Measurements from ENCODE around the gene NREP. TPM values are rescaled to one million over a fixed set of nuclear protein-coding genes. Genes with fewer than 3 reads are reported as not detected.
A peak's percentile ranks its signal among the peaks of the same experiment; 100 is the strongest.
"Not testable (repeated sequence)": the region's sequence is repeated elsewhere in the genome, so short reads cannot be mapped to it uniquely, and the experiment has no call there.

Gene NREP
- total RNA-seq, 1 donor from 2014 or later: 874 TPM

GRCh38 chr5:111728941-111729340, 28.1 kb downstream of the NREP start:
- no peaks in the 10 kb centered on the region for H3K27me3 Mint-ChIP-seq (ENCODE audit: unreplicated experiment)
- no peak overlapping the region for H3K4me3 Mint-ChIP-seq (ENCODE audit: unreplicated experiment)
- peaks cover 90% of the 10 kb centered on the region for H3K36me3 Mint-ChIP-seq (ENCODE audit: unreplicated experiment)
- no peaks in the 10 kb centered on the region for H3K9me3 Mint-ChIP-seq (ENCODE audit: unreplicated experiment)
- DNase-seq (ENCODE audit: extremely low spot score, unreplicated experiment): no peak
- peaks cover 30% of the 10 kb centered on the region for H3K4me1 Mint-ChIP-seq (ENCODE audit: unreplicated experiment)
- H3K27ac Mint-ChIP-seq (ENCODE audit: unreplicated experiment): peak overlapping the region; percentile 47
- no peak for TF ChIP-seq CTCF (IDR thresholded peaks at IDR 0.05)

- peaks cover 18% of the 10 kb centered on the region for H3K4me1 Mint-ChIP-seq (ENCODE audit: unreplicated experiment)
- no peak for DNase-seq (ENCODE audit: extremely low spot score, unreplicated experiment)
- no peaks in the 10 kb centered on the region for H3K9me3 Mint-ChIP-seq (ENCODE audit: unreplicated experiment)
- H3K27ac Mint-ChIP-seq (ENCODE audit: unreplicated experiment): no peak overlapping the region
- no peaks in the 10 kb centered on the region for H3K27me3 Mint-ChIP-seq (ENCODE audit: unreplicated experiment)
- no peak overlapping the region for H3K4me3 Mint-ChIP-seq (ENCODE audit: unreplicated experiment)
- peaks cover 74% of the 10 kb centered on the region for H3K36me3 Mint-ChIP-seq (ENCODE audit: unreplicated experiment)
- TF ChIP-seq CTCF (IDR thresholded peaks at IDR 0.05): no peak
Observed at GRCh38 chr5:111726986-111727385, 30.0 kb downstream of the NREP start.

- no peak for TF ChIP-seq CTCF (IDR thresholded peaks at IDR 0.05)
- Mint-ChIP-seq H3K4me3 (ENCODE audit: unreplicated experiment) (no peak overlapping the region), H3K9me3 (ENCODE audit: unreplicated experiment) (peaks cover 20% of the 10 kb centered on the region), H3K27me3 (ENCODE audit: unreplicated experiment) (no peaks in the 10 kb centered on the region), H3K4me1 (ENCODE audit: unreplicated experiment) (peaks cover 9% of the 10 kb centered on the region), H3K27ac (ENCODE audit: unreplicated experiment) (peak overlapping the region; percentile 1), H3K36me3 (ENCODE audit: unreplicated experiment) (peaks cover 40% of the 10 kb centered on the region)
- DNase-seq (ENCODE audit: extremely low spot score, unreplicated experiment): no peak
Observed at GRCh38 chr5:111722140-111722539, 34.9 kb downstream of the NREP start.

- Mint-ChIP-seq H3K4me3 (ENCODE audit: unreplicated experiment) (no peak overlapping the region), H3K27me3 (ENCODE audit: unreplicated experiment) (no peaks in the 10 kb centered on the region), H3K4me1 (ENCODE audit: unreplicated experiment) (peaks cover 6% of the 10 kb centered on the region), H3K9me3 (ENCODE audit: unreplicated experiment) (peaks cover 29% of the 10 kb centered on the region), H3K36me3 (ENCODE audit: unreplicated experiment) (peaks cover 27% of the 10 kb centered on the region), H3K27ac (ENCODE audit: unreplicated experiment) (no peak overlapping the region)
- DNase-seq (ENCODE audit: extremely low spot score, unreplicated experiment): no peak
- no peak for TF ChIP-seq CTCF (IDR thresholded peaks at IDR 0.05)
Observed at GRCh38 chr5:111720333-111720890, 36.6 kb downstream of the NREP start.

GRCh38 chr5:111719773-111720172, 37.2 kb downstream of the NREP start:
- no peak for TF ChIP-seq CTCF (IDR thresholded peaks at IDR 0.05)
- Mint-ChIP-seq H3K4me1 (ENCODE audit: unreplicated experiment) (peaks cover 6% of the 10 kb centered on the region), H3K4me3 (ENCODE audit: unreplicated experiment) (no peak overlapping the region), H3K36me3 (ENCODE audit: unreplicated experiment) (peaks cover 28% of the 10 kb centered on the region), H3K27ac (ENCODE audit: unreplicated experiment) (no peak overlapping the region), H3K9me3 (ENCODE audit: unreplicated experiment) (peaks cover 36% of the 10 kb centered on the region), H3K27me3 (ENCODE audit: unreplicated experiment) (no peaks in the 10 kb centered on the region)
- no peak for DNase-seq (ENCODE audit: extremely low spot score, unreplicated experiment)

- not testable (repeated sequence) for H3K4me1 Mint-ChIP-seq (ENCODE audit: unreplicated experiment); H3K27me3 Mint-ChIP-seq (ENCODE audit: unreplicated experiment); DNase-seq (ENCODE audit: extremely low spot score, unreplicated experiment); H3K4me3 Mint-ChIP-seq (ENCODE audit: unreplicated experiment); H3K27ac Mint-ChIP-seq (ENCODE audit: unreplicated experiment)
- peaks cover 42% of the 10 kb centered on the region for H3K36me3 Mint-ChIP-seq (ENCODE audit: unreplicated experiment)
- peaks cover 62% of the 10 kb centered on the region for H3K9me3 Mint-ChIP-seq (ENCODE audit: unreplicated experiment)
Observed at GRCh38 chr5:111716789-111717188, 40.2 kb downstream of the NREP start.
